Right lobe of liver (tissue), 6 donors: Measurements from ENCODE around the gene ULK4. TPM values are rescaled to one million over a fixed set of nuclear protein-coding genes. Genes with fewer than 3 reads are reported as not detected.
A peak's percentile ranks its signal among the peaks of the same experiment; 100 is the strongest.

Experiments
- ATAC-seq, 4 donors: fragments of 200-7000 bp; cut with Tn5 transposase; one replicate each; pipeline ENCODE4 v1.9.1; 2020; ENCODE audit warnings: mild to moderate bottlenecking in 4 of 4, moderate library complexity in 4 of 4
- DNase-seq, 3 donors: peaks; one replicate each; pipeline ENCODE4 v3.0.0-alpha.2; 2020
- H3K27ac ChIP-seq, 3 donors: fragments of 200-600 bp; one replicate each; pipeline ENCODE4 v1.8.0; 2022
- H3K27me3 ChIP-seq, 2 donors: fragments of 200-600 bp; one replicate each; pipeline ENCODE4 v1.8.0; 2022
- H3K36me3 ChIP-seq, 4 donors: fragments of 200-600 bp; sonication (generic) in 1 of 4; one replicate each; pipeline versions ENCODE4 v1.5.1 to v1.8.0; 2017 to 2022; ENCODE audit warnings: control low read depth in 1 of 4
- H3K4me1 ChIP-seq, 4 donors: fragments of 200-600 bp; sonication (generic) in 1 of 4; one replicate each; pipeline versions ENCODE4 v1.5.1 to v1.8.0; 2017 to 2022; ENCODE audit warnings: control low read depth in 1 of 4
- H3K4me3 ChIP-seq, 3 donors: fragments of 200-600 bp; one replicate each; pipeline ENCODE4 v1.8.0; 2022
- H3K9me3 ChIP-seq, 4 donors: fragments of 200-600 bp; sonication (generic) in 1 of 4; one replicate each; pipeline versions ENCODE4 v1.5.1 to v1.8.0; 2017 to 2022; ENCODE audit warnings: control low read depth in 1 of 4
- CTCF ChIP-seq, 4 donors: fragments of 200-600 bp in 3 of 4; fragments of 450-650 bp in 1 of 4; IDR thresholded peaks; one replicate each; pipeline versions ENCODE4 v1.5.1 to v1.8.0; 2016 to 2022; ENCODE audit warnings: antibody characterized with exemption in 4 of 4, mild to moderate bottlenecking in 2 of 4
- POLR2A ChIP-seq: fragments of 450-650 bp; IDR thresholded peaks from one replicate; pipeline ENCODE4 v1.6.1; 2017; ENCODE audit warnings: antibody characterized with exemption, mild to moderate bottlenecking
- WGBS: methylation state at CpG from one replicate; pipeline ENCODE4 v1.1.6; 2018; ENCODE audit warnings: low coverage, low lambda C conversion rate; ENCODE audit not compliant: insufficient coverage; ENCODE audit errors: missing lambda C conversion rate; 5-methylcytosine and 5-hydroxymethylcytosine counted together
- intact Hi-C, 2 donors: fragments of 100-400 bp; cut with DNase I; formaldehyde crosslinking; loops; one replicate each; pipeline versions ENCODE4 v1.11.2 to v1.14.1; 2022
- total RNA-seq, 6 experiments: library from RNA; depleted of rRNA in 2 of 6; stranded (reverse); fragments of >200 nt in 2 of 6; fragmentation: NEBNext Ultra II Directional in 3 of 6; extraction: Animal tissue kit (Norgen Biotek cat#: 25700) in 3 of 6; gene quantifications; one replicate each; pipeline versions ENCODE4 v1.1.0 to v1.2.4, GENCODE V29; 2016 to 2023
- donor health status: DM: no; HTN: yes; CAD: no.
- donor health status: DM: no; HTN: no; CAD: no.
- donor health status: DM: no; HTN: no; CAD: no.
- donor health status: DM: no; HTN: yes; CAD: no.
- donor health status: DM: no; HTN: yes; CAD: no.

Gene ULK4
- total RNA-seq, 6 experiments from 2014 or later, result 2.8 to 5.6 (median 4.9) TPM

DNA sequence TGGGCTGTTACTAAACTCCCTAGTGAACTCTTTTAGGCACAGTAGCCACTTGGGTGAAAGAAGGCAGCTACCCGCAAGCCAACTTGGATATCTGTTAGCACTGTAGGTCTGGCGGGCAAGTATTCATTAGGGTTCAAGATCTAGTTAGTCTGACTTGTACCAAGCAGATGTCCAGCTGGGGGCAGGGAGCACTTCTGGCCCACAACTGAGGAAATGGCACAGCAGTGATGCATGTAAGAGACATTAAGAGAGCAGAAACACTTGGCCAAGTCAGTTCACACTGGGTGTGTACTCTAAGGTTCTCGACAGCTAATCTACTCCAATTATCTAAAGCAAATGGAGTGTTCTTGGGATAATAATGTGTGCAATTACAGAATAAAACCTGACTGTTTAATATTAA, 630.9 kb downstream of the ULK4 start:
- Histone ChIP-seq H3K27me3 (no peaks in the 10 kb centered on the region), H3K9me3 (no peaks in the 10 kb centered on the region), H3K36me3 (no peaks in the 10 kb centered on the region), H3K27ac (no peak overlapping the region), H3K4me3 (no peak overlapping the region), H3K4me1 (no peaks in the 10 kb centered on the region)
- intact Hi-C loops, result no loop called here
- DNase-seq, result no peak
- no peak for ATAC-seq
- WGBS, result 80% methylated on average over 3 of the region's 3 CpGs
- TF ChIP-seq POLR2A, result no peak
- TF ChIP-seq CTCF (IDR thresholded peaks at IDR 0.05), result no peak

DNA sequence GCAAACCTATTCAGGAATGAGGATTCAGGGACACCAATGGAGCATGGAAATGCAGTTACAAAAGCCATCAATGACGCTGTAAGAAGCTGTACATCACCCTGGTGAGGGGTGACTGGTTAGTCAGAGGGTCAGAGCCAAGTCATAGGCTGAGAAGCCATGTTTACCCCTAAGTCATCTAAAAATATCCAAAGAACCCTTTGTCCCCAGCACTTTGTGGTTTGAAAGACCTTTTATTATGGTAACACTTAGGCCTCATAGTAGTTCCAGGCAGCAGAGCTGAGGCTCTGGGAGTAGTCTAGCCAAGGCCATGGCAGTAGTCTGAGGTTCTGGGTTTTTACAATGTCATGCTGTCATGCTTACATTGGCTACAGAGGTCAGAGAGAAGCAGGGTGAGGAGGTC, 631.4 kb downstream of the ULK4 start:
- no peak for TF ChIP-seq POLR2A
- TF ChIP-seq CTCF (IDR thresholded peaks at IDR 0.05), result no peak
- intact Hi-C loops, result no loop called here
- H3K27me3 ChIP-seq, result no peaks in the 10 kb centered on the region
- ATAC-seq (no peak), DNase-seq (no peak)
- H3K9me3 ChIP-seq, result no peaks in the 10 kb centered on the region
- H3K4me1 ChIP-seq, result no peaks in the 10 kb centered on the region
- H3K4me3 ChIP-seq, result no peak overlapping the region
- WGBS, result 70% methylated on average over 1 of the region's 1 CpG
- H3K36me3 ChIP-seq, result no peaks in the 10 kb centered on the region
- no peak overlapping the region for H3K27ac ChIP-seq

DNA sequence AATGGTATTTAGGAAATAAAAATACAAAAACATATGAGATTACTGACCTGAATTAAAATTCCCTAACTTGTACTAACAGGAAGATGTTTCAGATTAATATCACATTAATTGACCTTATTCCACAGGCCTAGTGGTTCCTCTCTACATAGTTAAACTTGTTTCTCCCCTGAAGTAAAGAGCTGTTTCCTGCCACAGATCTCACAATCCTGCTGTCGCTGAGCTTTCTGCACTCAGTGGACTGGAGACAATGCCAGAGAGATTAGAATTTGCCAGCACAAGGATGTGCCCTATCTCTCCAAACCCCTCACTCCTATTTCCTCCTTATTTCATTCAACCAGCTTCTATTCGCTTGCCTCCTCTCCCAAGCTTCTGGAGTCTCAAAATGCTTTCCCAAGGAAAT, 632.0 kb downstream of the ULK4 start:
- no peak overlapping the region for H3K4me3 ChIP-seq
- ATAC-seq (peak in 2 of 4 donors; percentile 14 to 40), DNase-seq (no peak)
- H3K4me1 ChIP-seq, result no peaks in the 10 kb centered on the region
- 38% methylated on average over 2 of the region's 2 CpGs for WGBS
- no peak overlapping the region for H3K27ac ChIP-seq
- no peaks in the 10 kb centered on the region for H3K9me3 ChIP-seq
- no peaks in the 10 kb centered on the region for H3K36me3 ChIP-seq
- no peaks in the 10 kb centered on the region for H3K27me3 ChIP-seq
- intact Hi-C loops, result no loop called here
- TF ChIP-seq POLR2A (no peak), CTCF (IDR thresholded peaks at IDR 0.05) (no peak)

DNA sequence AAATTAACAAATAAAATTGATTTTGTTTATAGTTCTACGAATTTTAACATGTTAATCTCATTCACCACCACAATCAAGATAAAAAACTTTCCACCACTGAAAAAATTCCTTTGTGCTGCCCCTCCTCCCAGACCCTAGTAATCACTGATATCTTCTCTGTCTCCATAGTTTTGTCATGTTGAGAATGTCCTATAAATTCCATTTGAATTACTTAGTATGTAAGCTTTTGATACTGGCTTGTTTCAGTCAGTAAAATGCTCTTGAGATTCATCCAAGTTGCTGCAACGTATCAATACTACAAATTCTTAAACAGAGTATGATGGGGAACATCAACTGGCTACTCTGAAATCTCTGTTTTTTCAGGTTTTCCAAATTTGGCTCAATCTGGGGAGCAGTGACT, 633.0 kb downstream of the ULK4 start:
- Histone ChIP-seq H3K9me3 (no peaks in the 10 kb centered on the region), H3K4me1 (no peaks in the 10 kb centered on the region), H3K27ac (no peak overlapping the region), H3K4me3 (no peak overlapping the region), H3K36me3 (no peaks in the 10 kb centered on the region), H3K27me3 (no peaks in the 10 kb centered on the region)
- DNase-seq (no peak), ATAC-seq (no peak)
- intact Hi-C loops, result no loop called here
- 39% methylated on average over 2 of the region's 2 CpGs for WGBS
- TF ChIP-seq CTCF (IDR thresholded peaks at IDR 0.05), result no peak

DNA sequence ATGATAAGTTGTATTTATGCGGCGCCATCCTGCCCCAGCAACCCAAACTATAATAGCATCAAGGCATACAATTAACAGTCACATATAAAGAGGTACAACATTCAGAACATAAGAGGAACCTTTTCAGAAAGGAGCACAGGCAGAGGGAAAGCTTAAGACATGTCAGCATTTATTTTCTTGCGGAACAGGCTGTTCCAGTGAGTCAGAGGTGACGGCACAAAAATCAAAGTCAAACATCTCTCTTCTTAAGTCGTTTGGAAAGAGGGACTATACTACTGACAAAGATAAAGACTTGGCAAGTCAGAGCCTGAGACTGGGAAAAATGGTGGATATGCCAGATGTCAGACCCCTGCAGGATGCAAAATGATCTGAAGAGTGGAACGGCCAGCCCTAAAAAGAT, 634.2 kb downstream of the ULK4 start:
- H3K4me1 ChIP-seq, result no peaks in the 10 kb centered on the region
- H3K4me3 ChIP-seq, result no peak overlapping the region
- no peak overlapping the region for H3K27ac ChIP-seq
- ATAC-seq (no peak), DNase-seq (no peak)
- WGBS, result 62% methylated on average over 5 of the region's 6 CpGs
- intact Hi-C loops, result no loop called here
- TF ChIP-seq CTCF (IDR thresholded peaks at IDR 0.05) (no peak), POLR2A (no peak)
- H3K9me3 ChIP-seq, result no peaks in the 10 kb centered on the region
- H3K27me3 ChIP-seq, result no peaks in the 10 kb centered on the region
- no peaks in the 10 kb centered on the region for H3K36me3 ChIP-seq
